ENCODE data around the gene ERVFRD-1.

DNA sequence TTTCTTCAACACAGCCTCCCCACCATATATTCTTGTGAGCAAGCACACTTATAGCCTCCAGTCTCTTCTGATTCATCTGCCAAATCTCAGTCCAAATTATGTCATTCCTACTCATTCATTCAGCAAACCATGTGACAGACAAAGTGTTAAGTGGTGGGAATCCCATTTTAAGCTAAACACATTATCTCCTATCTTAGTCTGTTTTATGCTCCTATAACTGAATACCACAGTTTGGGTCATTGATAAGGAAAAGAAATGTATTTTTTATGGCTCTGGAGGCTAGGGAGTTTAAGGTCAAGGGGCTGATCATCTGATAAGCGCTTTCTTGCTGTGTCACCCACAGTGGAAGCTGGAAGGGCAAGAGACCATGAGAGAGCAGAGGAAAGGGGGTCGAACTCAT is 41.8 kb downstream of the ERVFRD-1 start:
- TF ChIP-seq EZH2 (optimal IDR thresholded peaks at IDR 0.05; ENCODE audit: low read depth, low read length), result no peak
- TF ChIP-seq, protein P1, sequence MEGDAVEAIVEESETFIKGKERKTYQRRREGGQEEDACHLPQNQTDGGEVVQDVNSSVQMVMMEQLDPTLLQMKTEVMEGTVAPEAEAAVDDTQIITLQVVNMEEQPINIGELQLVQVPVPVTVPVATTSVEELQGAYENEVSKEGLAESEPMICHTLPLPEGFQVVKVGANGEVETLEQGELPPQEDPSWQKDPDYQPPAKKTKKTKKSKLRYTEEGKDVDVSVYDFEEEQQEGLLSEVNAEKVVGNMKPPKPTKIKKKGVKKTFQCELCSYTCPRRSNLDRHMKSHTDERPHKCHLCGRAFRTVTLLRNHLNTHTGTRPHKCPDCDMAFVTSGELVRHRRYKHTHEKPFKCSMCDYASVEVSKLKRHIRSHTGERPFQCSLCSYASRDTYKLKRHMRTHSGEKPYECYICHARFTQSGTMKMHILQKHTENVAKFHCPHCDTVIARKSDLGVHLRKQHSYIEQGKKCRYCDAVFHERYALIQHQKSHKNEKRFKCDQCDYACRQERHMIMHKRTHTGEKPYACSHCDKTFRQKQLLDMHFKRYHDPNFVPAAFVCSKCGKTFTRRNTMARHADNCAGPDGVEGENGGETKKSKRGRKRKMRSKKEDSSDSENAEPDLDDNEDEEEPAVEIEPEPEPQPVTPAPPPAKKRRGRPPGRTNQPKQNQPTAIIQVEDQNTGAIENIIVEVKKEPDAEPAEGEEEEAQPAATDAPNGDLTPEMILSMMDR (IDR thresholded peaks at IDR 0.05; ENCODE audit: low read length), result no peak

Data from MM.1S (cell line).